ENCODE results near the gene SUGCT.

DNA sequence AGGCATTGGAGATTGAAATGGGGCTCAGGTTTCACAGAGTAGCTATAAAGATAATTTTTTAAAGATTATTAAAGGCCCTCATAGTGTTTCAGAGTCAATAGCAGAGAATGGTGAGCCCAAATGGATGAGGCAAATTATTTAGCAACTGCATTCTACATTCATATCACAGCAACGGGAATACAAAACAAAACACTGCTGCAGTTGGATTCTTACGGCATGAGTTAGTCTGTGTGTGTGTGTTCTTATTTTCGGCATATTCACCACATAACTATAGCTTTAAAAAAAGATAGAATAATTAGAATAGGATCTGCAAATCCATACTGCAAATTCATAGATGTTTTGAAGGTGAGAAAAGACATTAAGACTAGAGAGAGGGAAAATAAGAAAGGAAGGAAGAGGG lies 66.0 kb downstream of the SUGCT start:
- no peak for TF ChIP-seq CTCF (conservative IDR thresholded peaks at IDR 0.05; ENCODE audit: low read length)
- no peak for TF ChIP-seq EZH2phosphoT487 (IDR thresholded peaks at IDR 0.05; ENCODE audit: borderline replicate concordance)
